Mammary epithelial cell (primary cell): Measurements from ENCODE around the gene PARP15.

Experiments used
- EZH2 ChIP-seq: IDR thresholded peaks from 2 replicates; pipeline ENCODE4 v1.6.1; 2012; ENCODE audit warnings: low read length, inconsistent platforms, borderline replicate concordance
- TF ChIP-seq, protein P1 (sequence below), 2 donors: IDR thresholded peaks in 1 of 2; conservative IDR thresholded peaks in 1 of 2; 2 replicates each; pipeline ENCODE4 v1.5.1; 2011 to 2012; ENCODE audit warnings: inconsistent platforms in 2 of 2, low read length in 2 of 2, mild to moderate bottlenecking in 2 of 2, control low read depth in 1 of 2, low read depth in 1 of 2; ENCODE audit not compliant: insufficient read depth in 1 of 2; ENCODE audit errors: extremely low read depth in 1 of 2

DNA sequence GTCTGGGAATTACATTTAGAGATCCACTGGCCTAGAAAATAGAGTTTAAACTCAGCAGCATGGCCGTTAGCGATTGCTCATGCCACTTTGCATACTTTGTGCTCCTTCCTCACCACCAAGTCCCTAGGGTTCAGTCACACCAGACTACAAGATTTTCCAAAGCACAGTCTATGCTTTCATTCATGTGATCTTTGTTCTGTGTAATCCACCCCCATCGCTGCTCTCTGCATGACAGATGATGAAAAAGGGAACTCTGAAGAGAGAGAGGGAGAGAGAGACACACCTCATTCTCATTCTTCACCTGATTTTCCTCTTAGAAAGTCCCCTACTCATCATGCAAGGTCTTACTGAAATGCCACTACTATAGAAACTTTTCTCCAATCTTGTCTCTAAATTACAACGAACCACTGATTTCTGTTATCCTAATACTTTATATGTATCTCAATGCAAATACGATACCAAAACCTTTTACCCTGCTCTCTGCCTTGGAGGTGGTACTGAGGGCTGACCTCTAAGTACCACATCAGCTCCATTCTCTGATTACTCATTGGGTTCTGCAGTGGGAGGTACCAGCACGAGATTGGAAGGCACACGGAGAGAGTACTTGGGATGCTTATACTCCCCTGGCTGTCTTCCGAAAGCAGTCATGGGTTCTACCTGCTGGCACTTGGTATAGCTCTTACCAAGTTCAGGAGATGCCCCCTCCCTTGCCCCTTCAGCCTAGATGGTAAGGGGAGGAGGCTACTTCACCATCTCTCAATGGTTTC is 1.1 kb upstream of the PARP15 start:
- TF ChIP-seq, protein P1, sequence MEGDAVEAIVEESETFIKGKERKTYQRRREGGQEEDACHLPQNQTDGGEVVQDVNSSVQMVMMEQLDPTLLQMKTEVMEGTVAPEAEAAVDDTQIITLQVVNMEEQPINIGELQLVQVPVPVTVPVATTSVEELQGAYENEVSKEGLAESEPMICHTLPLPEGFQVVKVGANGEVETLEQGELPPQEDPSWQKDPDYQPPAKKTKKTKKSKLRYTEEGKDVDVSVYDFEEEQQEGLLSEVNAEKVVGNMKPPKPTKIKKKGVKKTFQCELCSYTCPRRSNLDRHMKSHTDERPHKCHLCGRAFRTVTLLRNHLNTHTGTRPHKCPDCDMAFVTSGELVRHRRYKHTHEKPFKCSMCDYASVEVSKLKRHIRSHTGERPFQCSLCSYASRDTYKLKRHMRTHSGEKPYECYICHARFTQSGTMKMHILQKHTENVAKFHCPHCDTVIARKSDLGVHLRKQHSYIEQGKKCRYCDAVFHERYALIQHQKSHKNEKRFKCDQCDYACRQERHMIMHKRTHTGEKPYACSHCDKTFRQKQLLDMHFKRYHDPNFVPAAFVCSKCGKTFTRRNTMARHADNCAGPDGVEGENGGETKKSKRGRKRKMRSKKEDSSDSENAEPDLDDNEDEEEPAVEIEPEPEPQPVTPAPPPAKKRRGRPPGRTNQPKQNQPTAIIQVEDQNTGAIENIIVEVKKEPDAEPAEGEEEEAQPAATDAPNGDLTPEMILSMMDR (conservative IDR thresholded peaks at IDR 0.05 in 1 of 2, IDR thresholded peaks at IDR 0.05 in 1 of 2; ENCODE audit: extremely low read depth in 1 of 2, insufficient read depth in 1 of 2, low read depth in 1 of 2, low read length in 2 of 2): no peak
- no peak for TF ChIP-seq EZH2
